NT2/D1 (cell line): Measurements from ENCODE around the gene BBS9.

Experiments used
- SUZ12 ChIP-seq: IDR thresholded peaks from 2 replicates; pipeline ENCODE4 v1.6.1; 2011; ENCODE audit not compliant: insufficient read length, insufficient read depth; ENCODE audit errors: extremely low read depth
- YY1 ChIP-seq: IDR thresholded peaks from 2 replicates; pipeline ENCODE4 v1.6.1; 2011; ENCODE audit not compliant: insufficient read length, insufficient read depth
- ZNF274 ChIP-seq: IDR thresholded peaks from 2 replicates; pipeline ENCODE4 v1.6.1; 2011; ENCODE audit warnings: mild to moderate bottlenecking, low read depth, low read length

DNA sequence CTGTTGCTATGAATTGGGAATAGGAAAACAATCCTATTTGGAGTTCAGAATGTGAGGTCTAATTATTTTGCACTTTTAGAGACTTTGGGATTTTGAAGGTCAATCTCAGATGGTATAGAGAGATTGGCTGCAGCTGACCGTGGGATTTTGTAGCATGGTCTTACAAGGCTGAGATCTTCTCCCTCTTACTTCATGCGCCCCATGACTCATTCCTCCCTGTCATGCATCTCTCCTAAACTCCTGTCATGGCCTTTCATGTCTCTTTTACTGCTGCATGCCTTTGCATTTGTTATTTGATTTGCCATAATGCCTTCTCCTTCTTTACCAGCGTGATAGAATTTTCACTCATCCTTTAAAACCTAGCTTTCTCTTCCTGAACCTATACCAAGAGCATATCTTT, 133.1 kb downstream of the BBS9 start:
- TF ChIP-seq YY1 (no peak), SUZ12 (no peak), ZNF274 (no peak)
